Measurements from ENCODE around the gene PAX2.

DNA sequence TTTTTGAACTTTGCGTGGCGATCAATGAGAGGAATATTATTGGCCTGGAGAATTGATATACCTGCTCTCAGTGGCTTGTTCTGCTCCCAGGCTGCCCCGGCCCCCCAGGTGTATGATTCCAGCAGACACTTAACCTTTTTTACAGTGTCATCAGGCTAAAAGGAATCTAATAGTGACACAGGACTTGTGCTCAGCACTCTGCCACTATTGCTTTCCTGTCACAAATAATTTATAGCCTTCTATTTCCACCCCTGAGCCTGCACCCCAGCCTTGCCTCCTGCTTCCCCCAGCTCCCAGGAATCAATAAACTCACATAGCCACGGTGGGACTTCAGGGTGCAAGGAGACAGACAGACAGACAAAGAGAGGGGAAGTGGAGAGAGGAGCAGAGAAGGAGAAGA, 28.3 kb downstream of the PAX2 start:
- TF ChIP-seq, protein P1, sequence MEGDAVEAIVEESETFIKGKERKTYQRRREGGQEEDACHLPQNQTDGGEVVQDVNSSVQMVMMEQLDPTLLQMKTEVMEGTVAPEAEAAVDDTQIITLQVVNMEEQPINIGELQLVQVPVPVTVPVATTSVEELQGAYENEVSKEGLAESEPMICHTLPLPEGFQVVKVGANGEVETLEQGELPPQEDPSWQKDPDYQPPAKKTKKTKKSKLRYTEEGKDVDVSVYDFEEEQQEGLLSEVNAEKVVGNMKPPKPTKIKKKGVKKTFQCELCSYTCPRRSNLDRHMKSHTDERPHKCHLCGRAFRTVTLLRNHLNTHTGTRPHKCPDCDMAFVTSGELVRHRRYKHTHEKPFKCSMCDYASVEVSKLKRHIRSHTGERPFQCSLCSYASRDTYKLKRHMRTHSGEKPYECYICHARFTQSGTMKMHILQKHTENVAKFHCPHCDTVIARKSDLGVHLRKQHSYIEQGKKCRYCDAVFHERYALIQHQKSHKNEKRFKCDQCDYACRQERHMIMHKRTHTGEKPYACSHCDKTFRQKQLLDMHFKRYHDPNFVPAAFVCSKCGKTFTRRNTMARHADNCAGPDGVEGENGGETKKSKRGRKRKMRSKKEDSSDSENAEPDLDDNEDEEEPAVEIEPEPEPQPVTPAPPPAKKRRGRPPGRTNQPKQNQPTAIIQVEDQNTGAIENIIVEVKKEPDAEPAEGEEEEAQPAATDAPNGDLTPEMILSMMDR (IDR thresholded peaks at IDR 0.05; ENCODE audit: poor library complexity): no peak
- no peak for TF ChIP-seq EZH2 (IDR thresholded peaks at IDR 0.05; ENCODE audit: borderline replicate concordance)

Measured in hepatocyte (in vitro differentiated cells).